ENCODE data around the gene HLA-DPB1.

Gene HLA-DPB1

DNA sequence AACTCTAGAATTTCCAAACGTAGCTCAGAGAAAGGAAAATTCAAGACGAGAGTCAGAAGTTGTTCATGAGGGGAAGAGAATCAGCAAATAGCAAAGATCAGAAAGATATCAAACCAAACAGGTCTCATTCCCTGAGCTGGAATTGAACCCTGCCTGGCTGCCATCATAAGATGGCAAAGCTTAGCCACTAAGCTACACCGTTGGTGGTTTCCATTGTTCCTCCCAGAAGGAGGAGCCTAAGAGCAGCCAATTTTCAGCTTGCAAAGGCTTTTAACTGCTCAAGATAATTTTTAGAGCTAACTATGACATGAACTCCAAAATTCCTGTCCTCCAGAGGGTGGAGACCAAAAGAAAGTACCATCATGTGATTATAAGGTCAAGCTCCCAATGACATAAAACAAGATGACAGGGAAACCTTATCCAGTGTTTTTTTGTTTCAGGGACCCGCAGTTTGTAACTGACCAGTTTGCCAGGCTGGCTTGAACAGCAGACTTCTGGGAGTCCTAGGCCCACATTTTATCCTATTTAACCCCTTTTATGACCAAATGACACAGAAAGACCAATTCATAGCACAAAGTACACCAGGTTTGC lies 60.6 kb downstream of the HLA-DPB1 start:
- DNase-seq (ENCODE audit: low read depth), result no peak

Measured in activated gamma-delta T cell treated with anti-CD3 and anti-CD28 coated beads, Interleukin-2, amount 50 U/mL, for 16 hours (primary cell).